HG02885 (cell line): Measurements from ENCODE around the gene SDF2.
"Not testable (repeated sequence)": the region's sequence is repeated elsewhere in the genome, so short reads cannot be mapped to it uniquely, and the experiment has no call there.

Experiments used
- ATAC-seq: cut with Tn5 transposase; IDR thresholded peaks from one replicate; pipeline ENCODE4 v1.9.1; 2021; ENCODE audit warnings: mild to moderate bottlenecking; ENCODE audit not compliant: unreplicated experiment, poor library complexity

Gene SDF2

GRCh38 chr17:28643983-28644786, 17.5 kb downstream of the SDF2 start:
- ATAC-seq, result peak; percentile 8

GRCh38 chr17:28641579-28641978, 20.1 kb downstream of the SDF2 start:
- ATAC-seq, result no peak

- no peak for ATAC-seq
Observed at GRCh38 chr17:28635506-28635905, 26.2 kb downstream of the SDF2 start.

- ATAC-seq, result no peak
Observed at GRCh38 chr17:28634206-28634865, 27.4 kb downstream of the SDF2 start.

- no peak for ATAC-seq
Observed at GRCh38 chr17:28626818-28627217, 34.9 kb downstream of the SDF2 start.

GRCh38 chr17:28624148-28624547, 37.6 kb downstream of the SDF2 start:
- ATAC-seq, result no peak

- ATAC-seq, result no peak
Observed at GRCh38 chr17:28623696-28624095, 38.0 kb downstream of the SDF2 start.

GRCh38 chr17:28622186-28622585, 39.5 kb downstream of the SDF2 start:
- no peak for ATAC-seq

GRCh38 chr17:28620010-28620409, 41.7 kb downstream of the SDF2 start:
- ATAC-seq, result no peak

GRCh38 chr17:28618464-28618863, 43.2 kb downstream of the SDF2 start:
- no peak for ATAC-seq

- ATAC-seq, result no peak
Observed at GRCh38 chr17:28616281-28616680, 45.4 kb downstream of the SDF2 start.

GRCh38 chr17:28615260-28615940, 46.3 kb downstream of the SDF2 start:
- no peak for ATAC-seq

- ATAC-seq, result no peak
Observed at GRCh38 chr17:28613931-28614381, 47.8 kb downstream of the SDF2 start, which contains the start of gene RSKR. TSS of gene RSKR (minus strand) at chr17:28614185. CDS start at chr17:28614161, 24 bp downstream.

GRCh38 chr17:28612936-28613872, 48.5 kb downstream of the SDF2 start:
- ATAC-seq, result no peak

GRCh38 chr17:28612531-28612930, 49.2 kb downstream of the SDF2 start:
- no peak for ATAC-seq

- no peak for ATAC-seq
Observed at GRCh38 chr17:28610376-28610775, 51.3 kb downstream of the SDF2 start.

- ATAC-seq, result not testable (repeated sequence)
Observed at GRCh38 chr17:28604031-28604430, 57.7 kb downstream of the SDF2 start.

- ATAC-seq, result peak; percentile 49
Observed at GRCh38 chr17:28599311-28600184, 62.2 kb downstream of the SDF2 start.

GRCh38 chr17:28598799-28599310, 62.9 kb downstream of the SDF2 start, which contains the start of gene SPAG5:
TSS of gene SPAG5 (minus strand) at chr17:28599025. CDS start at chr17:28598946, 79 bp downstream.
- peak; percentile 84 for ATAC-seq
